Retinal pigment epithelial cell (primary cell): ENCODE data around the gene BCL2A1.
"Not testable (repeated sequence)": the region's sequence is repeated elsewhere in the genome, so short reads cannot be mapped to it uniquely, and the experiment has no call there.

Experiments
- DNase-seq: peaks from one replicate; pipeline ENCODE4 v3.0.0-alpha.2; 2010; ENCODE audit warnings: low read depth
- H3K4me3 ChIP-seq: 2 replicates; pipeline ENCODE4 v1.5.1; 2011; ENCODE audit warnings: mild to moderate bottlenecking, low read length, control low read depth, moderate library complexity
- CTCF ChIP-seq: conservative IDR thresholded peaks from 2 replicates; pipeline ENCODE4 v1.5.1; 2011; ENCODE audit warnings: low read depth, low read length, control low read depth, inconsistent platforms

The BCL2A1 gene

GRCh38 chr15:79965846-79966630 is 5.0 kb downstream of the BCL2A1 start:
- H3K4me3 ChIP-seq: no peak overlapping the region
- no peak for TF ChIP-seq CTCF
- DNase-seq: no peak

- no peak for TF ChIP-seq CTCF
- H3K4me3 ChIP-seq: no peak overlapping the region
- DNase-seq: no peak
Measured at GRCh38 chr15:79964232-79964805, 6.7 kb downstream of the BCL2A1 start.

- H3K4me3 ChIP-seq: not testable (repeated sequence)
Measured at GRCh38 chr15:79962921-79963320, 8.1 kb downstream of the BCL2A1 start.

GRCh38 chr15:79962178-79962577 is 8.8 kb downstream of the BCL2A1 start:
- no peak overlapping the region for H3K4me3 ChIP-seq
- no peak for DNase-seq
- no peak for TF ChIP-seq CTCF

More at GRCh38 chr15:79962921-79963320, 8.1 kb downstream of the BCL2A1 start:
- DNase-seq: not testable (repeated sequence)

- no peak for TF ChIP-seq CTCF
- H3K4me3 ChIP-seq: no peak overlapping the region
- DNase-seq: no peak
Measured at GRCh38 chr15:79960502-79961212, 10.3 kb downstream of the BCL2A1 start.

- no peak for DNase-seq
- H3K4me3 ChIP-seq: no peak overlapping the region
- no peak for TF ChIP-seq CTCF
Measured at GRCh38 chr15:79957741-79958140, 13.3 kb downstream of the BCL2A1 start.

GRCh38 chr15:79956354-79956939 is 14.5 kb downstream of the BCL2A1 start:
- TF ChIP-seq CTCF: no peak
- no peak overlapping the region for H3K4me3 ChIP-seq
- DNase-seq: no peak
